Uterus (tissue), 4 donors: ENCODE results near the gene HAS3. TPM values are rescaled to one million over a fixed set of nuclear protein-coding genes. Genes with fewer than 3 reads are reported as not detected.

Experiments used
- DNase-seq, 2 donors: peaks; one replicate each; pipeline ENCODE4 v3.0.0-alpha.2; 2019 to 2020
- H3K27ac ChIP-seq, 2 donors: fragments of 200-600 bp; sonication (generic); 1 replicate in 1 of 2; 2 replicates in 1 of 2; pipeline ENCODE4 v1.5.1; 2016 to 2018
- H3K27me3 ChIP-seq, 2 donors: fragments of 200-600 bp; sonication (generic); one replicate each; pipeline ENCODE4 v1.5.1; 2018 to 2019; ENCODE audit warnings: control low read depth in 1 of 2
- H3K36me3 ChIP-seq, 2 donors: fragments of 200-600 bp; sonication (generic); one replicate each; pipeline ENCODE4 v1.5.1; 2019; ENCODE audit warnings: control low read depth in 1 of 2
- H3K4me1 ChIP-seq, 2 donors: fragments of 200-600 bp; sonication (generic); one replicate each; pipeline ENCODE4 v1.5.1; 2018 to 2019; ENCODE audit warnings: control low read depth in 1 of 2
- H3K4me3 ChIP-seq, 2 donors: fragments of 200-600 bp; sonication (generic); 1 replicate in 1 of 2; 2 replicates in 1 of 2; pipeline ENCODE4 v1.5.1; 2018 to 2019; ENCODE audit warnings: mild to moderate bottlenecking in 1 of 2
- H3K9me3 ChIP-seq, 2 donors: fragments of 200-600 bp; sonication (generic); one replicate each; pipeline ENCODE4 v1.5.1; 2019; ENCODE audit warnings: control low read depth in 1 of 2
- POLR2A ChIP-seq, 2 donors: fragments of 450-650 bp; IDR thresholded peaks; one replicate each; pipeline ENCODE4 v1.6.1; 2016; ENCODE audit warnings: antibody characterized with exemption in 2 of 2, mild to moderate bottlenecking in 1 of 2, moderate library complexity in 1 of 2
- intact Hi-C: fragments of 100-400 bp; cut with DNase I; formaldehyde crosslinking; loops from one replicate; pipeline ENCODE4 v1.15.1; 2023; ENCODE audit warnings: low total_unique reads
- total RNA-seq, 4 donors: library from RNA; depleted of rRNA in 3 of 4; stranded (reverse); fragments of >200 nt in 3 of 4; gene quantifications; one replicate each; pipeline versions ENCODE4 v1.1.0 to v1.2.4, GENCODE V29; 2014 to 2023
- TF ChIP-seq, protein P1 (sequence below), 4 experiments: fragments of 200-600 bp in 2 of 4; fragments of 450-650 bp in 2 of 4; sonication (generic) in 2 of 4; IDR thresholded peaks; one replicate each; pipeline ENCODE4 v1.5.1; 2016 to 2019; ENCODE audit warnings: antibody characterized with exemption in 4 of 4, mild to moderate bottlenecking in 2 of 4, moderate library complexity in 1 of 4
- donor health status: DM: yes; HTN: yes; CAD: no.

Gene HAS3
- total RNA-seq, 4 donors from 2014 or later, result under 0.01 to 2.6 (median 1.8) TPM

DNA sequence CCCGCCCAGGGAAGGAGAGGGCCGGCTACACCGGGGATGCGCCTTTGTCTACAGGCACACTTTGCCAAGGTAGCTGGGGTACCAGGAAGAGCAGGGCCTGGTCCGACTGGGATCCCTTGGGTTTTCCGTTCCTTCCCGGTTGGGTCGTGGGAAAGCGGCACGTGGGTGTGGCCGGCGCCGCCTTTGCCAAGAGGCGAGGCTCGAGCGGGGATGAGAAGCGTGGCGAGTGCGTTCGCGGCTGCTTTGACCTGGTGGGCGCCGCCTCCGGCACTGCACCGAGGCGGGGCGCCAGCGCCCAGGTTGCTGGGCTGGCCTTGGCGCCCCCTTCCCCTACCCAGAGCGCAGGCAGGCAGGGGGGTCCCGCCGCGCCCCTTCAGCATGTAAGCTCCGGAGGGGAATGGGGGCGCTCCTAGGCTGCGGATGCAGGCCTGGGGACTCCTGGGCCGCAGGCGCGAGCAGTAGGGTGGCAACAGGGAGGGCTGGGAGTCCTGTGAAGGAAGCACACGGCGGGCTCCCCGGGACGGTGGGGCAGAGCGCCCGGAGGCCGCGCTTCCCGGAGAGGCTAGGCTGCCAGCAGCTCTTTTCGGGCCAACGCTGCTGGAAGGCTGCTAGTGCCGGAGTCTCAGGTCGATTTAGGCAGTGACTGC lies 2.0 kb downstream of the HAS3 start:
- peaks cover 0 to 11% of the 10 kb centered on the region in 2 donors for H3K27me3 ChIP-seq
- no peak for DNase-seq
- no peak overlapping the region for H3K27ac ChIP-seq
- H3K36me3 ChIP-seq, result no peaks in the 10 kb centered on the region
- H3K4me1 ChIP-seq, result peaks cover 0 to 16% of the 10 kb centered on the region in 2 donors
- intact Hi-C loops, result no loop called here
- no peaks in the 10 kb centered on the region for H3K9me3 ChIP-seq
- TF ChIP-seq, protein P1, sequence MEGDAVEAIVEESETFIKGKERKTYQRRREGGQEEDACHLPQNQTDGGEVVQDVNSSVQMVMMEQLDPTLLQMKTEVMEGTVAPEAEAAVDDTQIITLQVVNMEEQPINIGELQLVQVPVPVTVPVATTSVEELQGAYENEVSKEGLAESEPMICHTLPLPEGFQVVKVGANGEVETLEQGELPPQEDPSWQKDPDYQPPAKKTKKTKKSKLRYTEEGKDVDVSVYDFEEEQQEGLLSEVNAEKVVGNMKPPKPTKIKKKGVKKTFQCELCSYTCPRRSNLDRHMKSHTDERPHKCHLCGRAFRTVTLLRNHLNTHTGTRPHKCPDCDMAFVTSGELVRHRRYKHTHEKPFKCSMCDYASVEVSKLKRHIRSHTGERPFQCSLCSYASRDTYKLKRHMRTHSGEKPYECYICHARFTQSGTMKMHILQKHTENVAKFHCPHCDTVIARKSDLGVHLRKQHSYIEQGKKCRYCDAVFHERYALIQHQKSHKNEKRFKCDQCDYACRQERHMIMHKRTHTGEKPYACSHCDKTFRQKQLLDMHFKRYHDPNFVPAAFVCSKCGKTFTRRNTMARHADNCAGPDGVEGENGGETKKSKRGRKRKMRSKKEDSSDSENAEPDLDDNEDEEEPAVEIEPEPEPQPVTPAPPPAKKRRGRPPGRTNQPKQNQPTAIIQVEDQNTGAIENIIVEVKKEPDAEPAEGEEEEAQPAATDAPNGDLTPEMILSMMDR (IDR thresholded peaks at IDR 0.05), result no peak
- TF ChIP-seq POLR2A (IDR thresholded peaks at IDR 0.05), result no peak
- H3K4me3 ChIP-seq, result peak overlapping the region in 1 of 2 donors; percentile 33

DNA sequence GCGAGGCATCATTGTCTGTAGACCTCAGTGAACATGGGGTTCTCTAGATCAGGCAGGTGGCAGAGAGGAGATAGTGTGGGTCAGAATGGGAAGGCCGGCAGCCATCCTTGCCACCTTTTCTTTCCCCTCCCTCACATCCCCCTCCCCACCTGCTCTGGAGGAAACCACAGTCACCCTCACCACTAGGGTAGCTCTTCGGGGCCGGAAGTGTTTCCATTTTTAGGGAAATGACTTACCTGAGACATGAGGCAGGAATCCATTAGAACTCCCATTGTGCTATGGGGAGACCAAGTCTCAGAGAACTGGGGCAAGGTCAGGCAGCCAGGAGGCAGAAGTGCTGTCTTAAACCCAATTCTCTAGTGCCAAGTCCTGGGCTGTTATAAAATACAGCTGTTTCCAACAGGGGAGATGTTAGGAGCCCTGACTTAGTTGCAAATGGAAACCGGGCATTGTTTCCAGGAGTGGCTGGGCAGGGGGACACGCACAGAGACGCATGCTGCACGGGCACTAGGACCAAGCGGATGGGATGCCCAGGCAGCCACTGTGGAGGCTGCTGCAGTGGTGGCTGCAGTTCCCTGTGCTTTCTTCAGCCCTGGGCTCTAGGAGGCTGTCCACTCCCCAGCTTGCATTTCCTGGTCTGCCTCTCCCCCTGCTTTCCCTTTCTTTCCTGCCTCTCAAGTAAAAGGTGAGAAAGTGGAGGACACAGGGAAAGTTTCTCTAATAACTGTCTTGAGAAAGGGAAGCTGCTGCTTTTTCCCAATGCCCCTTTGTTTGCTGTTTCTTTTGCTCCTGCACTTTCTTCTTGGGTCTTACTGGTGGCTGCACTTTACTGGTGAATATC lies 2.8 kb downstream of the HAS3 start:
- DNase-seq, result no peak
- Histone ChIP-seq H3K9me3 (no peaks in the 10 kb centered on the region), H3K4me1 (peaks cover 0 to 16% of the 10 kb centered on the region in 2 donors), H3K4me3 (no peak overlapping the region), H3K27me3 (peaks cover 0 to 11% of the 10 kb centered on the region in 2 donors), H3K36me3 (no peaks in the 10 kb centered on the region), H3K27ac (no peak overlapping the region)
- no peak for TF ChIP-seq POLR2A (IDR thresholded peaks at IDR 0.05)
- TF ChIP-seq, protein P1 (IDR thresholded peaks at IDR 0.05), result no peak
- intact Hi-C loops, result no loop called here

DNA sequence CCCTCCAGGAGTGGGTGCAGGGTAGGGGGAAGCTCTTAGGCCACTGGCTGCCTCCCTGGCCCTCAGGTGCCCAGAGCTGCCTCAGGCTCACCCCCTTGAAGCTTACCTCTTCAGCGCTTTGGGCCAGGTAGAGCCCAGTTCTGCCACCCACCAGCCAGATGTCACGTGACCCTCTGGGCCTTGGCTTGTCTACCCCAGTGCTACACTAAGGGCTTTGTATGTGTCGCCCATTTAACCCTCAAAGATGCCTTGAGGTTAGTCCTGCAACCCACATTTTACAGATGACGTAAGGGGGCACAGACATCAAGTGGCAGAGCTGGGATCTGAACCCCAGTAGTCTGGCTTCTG lies 3.4 kb downstream of the HAS3 start:
- no peak for TF ChIP-seq POLR2A (IDR thresholded peaks at IDR 0.05)
- TF ChIP-seq, protein P1 (IDR thresholded peaks at IDR 0.05), result no peak
- no peak overlapping the region for H3K4me3 ChIP-seq
- H3K27me3 ChIP-seq, result peaks cover 0 to 11% of the 10 kb centered on the region in 2 donors
- DNase-seq, result no peak
- H3K9me3 ChIP-seq, result no peaks in the 10 kb centered on the region
- no peaks in the 10 kb centered on the region for H3K36me3 ChIP-seq
- intact Hi-C loops, result no loop called here
- peaks cover 0 to 16% of the 10 kb centered on the region in 2 donors for H3K4me1 ChIP-seq
- H3K27ac ChIP-seq, result no peak overlapping the region

DNA sequence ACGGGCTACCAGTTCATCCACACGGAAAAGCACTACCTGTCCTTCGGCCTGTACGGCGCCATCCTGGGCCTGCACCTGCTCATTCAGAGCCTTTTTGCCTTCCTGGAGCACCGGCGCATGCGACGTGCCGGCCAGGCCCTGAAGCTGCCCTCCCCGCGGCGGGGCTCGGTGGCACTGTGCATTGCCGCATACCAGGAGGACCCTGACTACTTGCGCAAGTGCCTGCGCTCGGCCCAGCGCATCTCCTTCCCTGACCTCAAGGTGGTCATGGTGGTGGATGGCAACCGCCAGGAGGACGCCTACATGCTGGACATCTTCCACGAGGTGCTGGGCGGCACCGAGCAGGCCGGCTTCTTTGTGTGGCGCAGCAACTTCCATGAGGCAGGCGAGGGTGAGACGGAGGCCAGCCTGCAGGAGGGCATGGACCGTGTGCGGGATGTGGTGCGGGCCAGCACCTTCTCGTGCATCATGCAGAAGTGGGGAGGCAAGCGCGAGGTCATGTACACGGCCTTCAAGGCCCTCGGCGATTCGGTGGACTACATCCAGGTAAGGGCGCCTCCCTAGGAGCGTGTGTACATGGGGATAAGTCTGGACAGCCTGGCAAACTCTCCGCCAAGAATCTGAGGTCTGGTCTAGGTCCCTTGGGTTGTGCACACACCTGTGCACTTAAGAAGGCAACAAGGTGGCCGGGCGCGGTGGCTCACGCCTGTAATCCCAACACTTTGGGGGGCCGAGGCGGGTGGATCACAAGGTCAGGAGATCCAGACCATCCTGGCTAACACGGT lies 4.2 kb downstream of the HAS3 start:
- Histone ChIP-seq H3K4me1 (peaks cover 0 to 16% of the 10 kb centered on the region in 2 donors), H3K4me3 (no peak overlapping the region), H3K27me3 (peaks cover 0 to 11% of the 10 kb centered on the region in 2 donors), H3K9me3 (no peaks in the 10 kb centered on the region), H3K27ac (no peak overlapping the region), H3K36me3 (no peaks in the 10 kb centered on the region)
- intact Hi-C loops, result no loop called here
- DNase-seq, result no peak
- TF ChIP-seq, protein P1 (IDR thresholded peaks at IDR 0.05), result no peak
- no peak for TF ChIP-seq POLR2A (IDR thresholded peaks at IDR 0.05)
